ENCODE measurements around the gene HSPBAP1.

DNA sequence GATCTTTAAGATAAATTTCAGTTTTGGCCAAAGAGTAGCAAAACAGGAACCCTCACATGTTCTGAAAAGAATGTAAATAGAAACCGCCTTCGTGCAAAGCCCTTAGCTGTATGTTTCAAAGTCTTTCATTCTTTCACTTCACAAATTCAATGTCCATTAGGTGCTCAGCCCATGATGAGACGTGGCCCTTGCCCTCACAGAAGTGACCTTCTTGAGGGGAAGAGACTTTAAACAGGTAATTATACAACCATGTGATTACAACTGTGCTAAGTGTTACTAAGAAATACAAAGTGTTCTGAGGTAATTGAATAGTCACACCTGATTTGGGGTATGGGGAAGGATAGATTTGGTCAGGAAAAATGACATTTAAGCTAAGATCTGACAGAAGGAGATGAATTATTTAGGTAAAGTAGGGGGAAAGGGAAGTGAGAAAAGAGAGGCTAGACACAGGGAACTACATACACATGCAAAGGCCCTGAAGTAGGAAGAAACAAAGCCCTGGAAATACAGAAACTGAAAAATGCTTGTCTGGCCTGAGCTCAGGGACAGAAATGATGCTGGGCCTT is 19.6 kb downstream of the HSPBAP1 start:
- no peak for TF ChIP-seq POLR2A (IDR thresholded peaks at IDR 0.05; ENCODE audit: low read depth, low read length)
- TF ChIP-seq POLR2AphosphoS5 (IDR thresholded peaks at IDR 0.05; ENCODE audit: low read depth, low read length), result no peak
